Activated T-cell treated with anti-CD3 and anti-CD28 coated beads for 1 hour (primary cell): Measurements from ENCODE around the gene RSPH6A.
"Not testable (repeated sequence)": the region's sequence is repeated elsewhere in the genome, so short reads cannot be mapped to it uniquely, and the experiment has no call there.

Source experiments
- DNase-seq: peaks from one replicate; pipeline ENCODE4 v3.0.0-alpha.2; 2020; ENCODE audit warnings: low read depth

The RSPH6A gene

GRCh38 chr19:45800070-45800553, 15.0 kb downstream of the RSPH6A start:
- no peak for DNase-seq

GRCh38 chr19:45799541-45799940, 15.6 kb downstream of the RSPH6A start:
- DNase-seq, result not testable (repeated sequence)

- DNase-seq, result peak; percentile 41
These were observed 16.1 kb downstream of the RSPH6A start for GRCh38 chr19:45798995-45799517.

- DNase-seq, result no peak
These were observed 20.5 kb downstream of the RSPH6A start for GRCh38 chr19:45794627-45795026.

GRCh38 chr19:45793876-45794275, 21.2 kb downstream of the RSPH6A start:
- DNase-seq, result no peak

GRCh38 chr19:45793178-45793564, 21.9 kb downstream of the RSPH6A start:
- DNase-seq, result no peak

- peak; percentile 99 for DNase-seq
These were observed 22.5 kb downstream of the RSPH6A start, which contains the start of gene DMWD for GRCh38 chr19:45792470-45793177. Gene DMWD, minus strand, starts transcription at chr19:45792845. Its CDS starts 89 bp downstream, at chr19:45792756.

- no peak for DNase-seq
These were observed 23.2 kb downstream of the RSPH6A start for GRCh38 chr19:45791744-45792469.

- DNase-seq, result no peak
These were observed 24.2 kb downstream of the RSPH6A start for GRCh38 chr19:45790942-45791341.

GRCh38 chr19:45789035-45789786, 25.9 kb downstream of the RSPH6A start:
- no peak for DNase-seq

- no peak for DNase-seq
These were observed 28.6 kb downstream of the RSPH6A start for GRCh38 chr19:45786533-45786894.

- DNase-seq, result no peak
These were observed 29.2 kb downstream of the RSPH6A start for GRCh38 chr19:45785781-45786532.

GRCh38 chr19:45785097-45785496, 30.0 kb downstream of the RSPH6A start:
- DNase-seq, result no peak

GRCh38 chr19:45784096-45784495, 31.0 kb downstream of the RSPH6A start:
- no peak for DNase-seq

GRCh38 chr19:45782820-45783785, 32.0 kb downstream of the RSPH6A start:
- DNase-seq, result no peak

- no peak for DNase-seq
These were observed 32.9 kb downstream of the RSPH6A start, which contains the start of gene DMPK for GRCh38 chr19:45782162-45782691. Gene DMPK, minus strand, starts transcription at chr19:45782490. Its CDS starts 138 bp downstream, at chr19:45782352.

GRCh38 chr19:45781214-45782161, 33.6 kb downstream of the RSPH6A start:
- no peak for DNase-seq

- DNase-seq, result no peak
These were observed 34.5 kb downstream of the RSPH6A start for GRCh38 chr19:45780448-45781213.
